H9 (cell line): Measurements from ENCODE around the gene C2orf80. TPM values are rescaled to one million over a fixed set of nuclear protein-coding genes. Genes with fewer than 3 reads are reported as not detected.

Experiments used
- DNase-seq: peaks from one replicate; pipeline ENCODE4 v3.0.0-alpha.2; 2017
- H2AFZ ChIP-seq: one replicate; pipeline ENCODE4 v1.6.1; 2013; ENCODE audit warnings: mild to moderate bottlenecking, low read length, control low read depth, moderate library complexity
- H2AK5ac ChIP-seq: 2 replicates; pipeline ENCODE4 v1.6.1; 2013; ENCODE audit warnings: low read length, control low read depth, mixed read lengths; ENCODE audit not compliant: insufficient read length
- H2BK120ac ChIP-seq: one replicate; pipeline ENCODE4 v1.6.1; 2013; ENCODE audit warnings: low read depth, mild to moderate bottlenecking, low read length, control low read depth, inconsistent platforms; ENCODE audit not compliant: poor library complexity, severe bottlenecking
- H2BK12ac ChIP-seq: 2 replicates; pipeline ENCODE4 v1.6.1; 2013; ENCODE audit warnings: low read length, control low read depth, mixed read lengths, low read depth; ENCODE audit not compliant: insufficient read length
- H2BK15ac ChIP-seq: 2 replicates; pipeline ENCODE4 v1.6.1; 2013; ENCODE audit warnings: low read depth, low read length, control low read depth
- H2BK20ac ChIP-seq: one replicate; pipeline ENCODE4 v1.6.1; 2013; ENCODE audit warnings: low read depth, mild to moderate bottlenecking, low read length, control low read depth, inconsistent platforms; ENCODE audit not compliant: poor library complexity, severe bottlenecking
- H2BK5ac ChIP-seq: 2 replicates; pipeline ENCODE4 v1.6.1; 2013; ENCODE audit warnings: low read length, control low read depth, mixed read lengths; ENCODE audit not compliant: insufficient read length
- H3K14ac ChIP-seq: 2 replicates; pipeline ENCODE4 v1.6.1; 2013; ENCODE audit warnings: low read length, control low read depth; ENCODE audit not compliant: insufficient read depth
- H3K18ac ChIP-seq: 2 replicates; pipeline ENCODE4 v1.6.1; 2013; ENCODE audit warnings: low read depth, mild to moderate bottlenecking, mixed read lengths, low read length, control low read depth; ENCODE audit not compliant: insufficient read length
- H3K23ac ChIP-seq: 2 replicates; pipeline ENCODE4 v1.6.1; 2013; ENCODE audit warnings: low read length, control low read depth, mixed read lengths, low read depth; ENCODE audit not compliant: insufficient read length
- H3K23me2 ChIP-seq: 2 replicates; pipeline ENCODE4 v1.6.1; 2013; ENCODE audit warnings: low read depth, mild to moderate bottlenecking, mixed read lengths, low read length, control low read depth; ENCODE audit not compliant: insufficient read length, poor library complexity, severe bottlenecking
- H3K27ac ChIP-seq: 2 replicates; pipeline ENCODE4 v1.5.1; 2013; ENCODE audit warnings: low read length, control low read depth, mixed read lengths, low read depth; ENCODE audit not compliant: insufficient read length
- H3K27me3 ChIP-seq: 2 replicates; pipeline ENCODE4 v1.6.1; 2013; ENCODE audit warnings: low read length, control low read depth, inconsistent platforms; ENCODE audit not compliant: insufficient read depth
- H3K4ac ChIP-seq: 2 replicates; pipeline ENCODE4 v1.6.1; 2013; ENCODE audit warnings: low read depth, mild to moderate bottlenecking, control low read depth, inconsistent platforms, low read length, moderate library complexity
- H3K4me1 ChIP-seq: 2 replicates; pipeline ENCODE4 v1.6.1; 2013; ENCODE audit warnings: low read length, control low read depth, inconsistent platforms; ENCODE audit not compliant: insufficient read depth
- H3K4me2 ChIP-seq: 2 replicates; pipeline ENCODE4 v1.6.1; 2013; ENCODE audit warnings: low read length, control low read depth, mixed read lengths; ENCODE audit not compliant: insufficient read length, insufficient read depth
- H3K56ac ChIP-seq: 2 replicates; pipeline ENCODE4 v1.6.1; 2013; ENCODE audit warnings: low read depth, mild to moderate bottlenecking, mixed read lengths, low read length, control low read depth; ENCODE audit not compliant: insufficient read length
- H3K79me1 ChIP-seq: 2 replicates; pipeline ENCODE4 v1.6.1; 2013; ENCODE audit warnings: low read depth, mild to moderate bottlenecking, moderate library complexity, low read length, control low read depth, inconsistent platforms; ENCODE audit not compliant: insufficient read depth, poor library complexity, severe bottlenecking
- H3K79me2 ChIP-seq: 2 replicates; pipeline ENCODE4 v1.6.1; 2013; ENCODE audit warnings: low read length, control low read depth, inconsistent platforms; ENCODE audit not compliant: insufficient read depth
- H3K9ac ChIP-seq: 2 replicates; pipeline ENCODE4 v1.6.1; 2013; ENCODE audit warnings: low read length, control low read depth, mixed read lengths; ENCODE audit not compliant: insufficient read length; ENCODE audit errors: extremely low read depth
- H3K9me3 ChIP-seq: one replicate; pipeline ENCODE4 v1.6.1; 2013; ENCODE audit warnings: low read depth, low read length, inconsistent platforms; ENCODE audit not compliant: control insufficient read depth
- H3T11ph ChIP-seq: one replicate; pipeline ENCODE4 v1.6.1; 2013; ENCODE audit warnings: mild to moderate bottlenecking, low read length, control low read depth, inconsistent platforms
- H4K20me1 ChIP-seq: one replicate; pipeline ENCODE4 v1.6.1; 2013; ENCODE audit not compliant: control insufficient read depth, insufficient read length, insufficient read depth
- H4K5ac ChIP-seq: 2 replicates; pipeline ENCODE4 v1.6.1; 2013; ENCODE audit warnings: low read depth, mild to moderate bottlenecking, mixed read lengths, low read length, control low read depth; ENCODE audit not compliant: insufficient read length
- H4K8ac ChIP-seq: replicated peaks from 2 replicates; pipeline ENCODE4 v1.6.1; 2013; ENCODE audit warnings: low read length, control low read depth, mixed read lengths, low read depth; ENCODE audit not compliant: insufficient read length
- H4K91ac ChIP-seq: 2 replicates; pipeline ENCODE4 v1.6.1; 2013; ENCODE audit warnings: low read depth, mild to moderate bottlenecking, moderate library complexity, mixed read lengths, low read length, control low read depth; ENCODE audit not compliant: insufficient read length
- H3K27ac Mint-ChIP-seq, 3 experiments: 2 replicates in 2 of 3; 3 replicates in 1 of 3; pipeline ENCODE4 v1.8.0; 2020 to 2021; ENCODE audit warnings: mixed read lengths in 3 of 3, mild to moderate bottlenecking in 1 of 3, moderate library complexity in 1 of 3
- H3K27me3 Mint-ChIP-seq: 2 replicates; pipeline ENCODE4 v1.8.0; 2021; ENCODE audit warnings: low read depth, mild to moderate bottlenecking, moderate library complexity, mixed read lengths
- H3K36me3 Mint-ChIP-seq, 3 experiments: 2 replicates in 2 of 3; 3 replicates in 1 of 3; pipeline ENCODE4 v1.8.0; 2020 to 2021; ENCODE audit warnings: low read depth in 3 of 3, mixed read lengths in 3 of 3; ENCODE audit not compliant: insufficient read depth in 1 of 3
- H3K4me1 Mint-ChIP-seq, 2 experiments: 2 replicates each; pipeline ENCODE4 v1.8.0; 2020; ENCODE audit warnings: mixed read lengths in 2 of 2
- H3K4me3 Mint-ChIP-seq, 2 experiments: 2 replicates in 1 of 2; 3 replicates in 1 of 2; pipeline ENCODE4 v1.8.0; 2020 to 2021; ENCODE audit warnings: mild to moderate bottlenecking in 2 of 2, mixed read lengths in 2 of 2, moderate library complexity in 1 of 2
- H3K9me3 Mint-ChIP-seq, 2 experiments: 2 replicates in 1 of 2; 3 replicates in 1 of 2; pipeline ENCODE4 v1.8.0; 2020; ENCODE audit warnings: mild to moderate bottlenecking in 2 of 2, mixed read lengths in 2 of 2, moderate library complexity in 1 of 2
- CTCF ChIP-seq: fragments of 200-600 bp; sonication (generic); conservative IDR thresholded peaks from 3 replicates; pipeline ENCODE4 v1.8.0; 2021; ENCODE audit warnings: antibody characterized with exemption, mild to moderate bottlenecking
- WGBS: extraction: QIAGEN DNeasy Blood & Tissue Kit; methylation state at CpG from one replicate; pipeline ENCODE4 v1.1.7; 2013; ENCODE audit warnings: missing lambda C conversion rate, low lambda C conversion rate, mixed read lengths; ENCODE audit not compliant: insufficient read length; ENCODE audit errors: extremely low coverage; 5-methylcytosine and 5-hydroxymethylcytosine counted together
- total RNA-seq: library from RNA; stranded (reverse); gene quantifications from 2 replicates; pipeline ENCODE4 v1.2.1, GENCODE V29; 2021

C2orf80 gene
- total RNA-seq, 1 experiment from 2014 or later = not detected

- Histone ChIP-seq H2BK12ac (no peak overlapping the region), H3K9me3 (no peaks in the 10 kb centered on the region), H3K79me2 (no peaks in the 10 kb centered on the region), H2AFZ (no peak overlapping the region), H3K23ac (no peak overlapping the region), H2BK120ac (no peak overlapping the region), H3K9ac (no peak overlapping the region), H3K27me3 (no peaks in the 10 kb centered on the region), H4K91ac (no peak overlapping the region), H2BK5ac (no peak overlapping the region), H4K5ac (no peak overlapping the region), H3K4me2 (no peak overlapping the region), H3K18ac (no peak overlapping the region), H3K14ac (no peak overlapping the region), H2BK20ac (no peak overlapping the region), H3K4ac (no peak overlapping the region), H3K27ac (no peak overlapping the region), H3T11ph (no peak overlapping the region), H2BK15ac (no peak overlapping the region), H4K8ac (no peak overlapping the region), H3K23me2 (no peaks in the 10 kb centered on the region), H3K56ac (no peak overlapping the region), H3K4me1 (peaks cover 2% of the 10 kb centered on the region; the same call in 1 of the 2 replicates), H2AK5ac (no peak overlapping the region), H3K79me1 (no peaks in the 10 kb centered on the region), H4K20me1 (no peaks in the 10 kb centered on the region)
- no peak for TF ChIP-seq CTCF
- no peak for DNase-seq
- Mint-ChIP-seq H3K4me1 (peaks cover 10 to 15% of the 10 kb centered on the region in 2 experiments), H3K27me3 (no peaks in the 10 kb centered on the region), H3K9me3 (no peaks in the 10 kb centered on the region; a peak in 1 of 5 replicates), H3K27ac (no peak overlapping the region), H3K36me3 (no peaks in the 10 kb centered on the region), H3K4me3 (no peak overlapping the region)
- no CpG with 5 or more reads among the region's 2 CpGs for WGBS
These were observed 24.7 kb downstream of the C2orf80 start for GRCh38 chr2:208164951-208165755.
